ENCODE measurements around the gene SMAD1.

SMAD1 gene

DNA sequence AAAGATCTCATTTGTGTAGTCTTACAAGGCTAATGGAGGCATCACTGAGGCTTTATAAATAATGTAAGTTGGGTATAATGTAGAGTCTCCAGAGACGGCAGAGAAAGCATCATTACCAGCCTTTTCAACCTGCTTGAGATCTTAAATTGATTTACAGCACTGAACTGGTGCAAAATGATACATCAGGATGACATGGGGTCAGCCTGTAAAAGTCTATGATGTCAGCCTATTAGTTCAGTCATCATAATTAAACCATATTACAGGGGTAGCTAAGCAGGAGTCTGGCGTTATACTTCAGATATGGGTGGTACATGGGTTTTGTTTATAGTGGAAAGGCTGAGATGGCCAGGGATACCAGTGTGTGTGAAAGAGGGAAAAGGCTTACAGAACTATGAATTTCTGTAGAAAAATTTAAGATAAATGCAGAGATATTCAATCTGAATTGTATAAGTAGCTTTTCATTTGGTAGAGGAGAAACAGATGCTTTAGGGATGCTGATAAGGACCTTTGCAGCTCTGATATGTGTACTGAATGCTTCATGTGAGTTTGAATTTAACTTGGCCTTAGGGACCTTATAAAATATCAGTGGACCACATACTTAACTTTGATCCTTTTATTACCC lies 2.7 kb downstream of the SMAD1 start:
- no peak overlapping the region for H3K27ac ChIP-seq (ENCODE audit: low read depth, low read length)
- no peak overlapping the region for H3K4ac ChIP-seq (ENCODE audit: low read depth, low read length)
- DNase-seq = no peak
- H3K9ac ChIP-seq (ENCODE audit: low read length) = no peak overlapping the region
- H2BK15ac ChIP-seq (replicated peaks; ENCODE audit: low read depth) = no peak overlapping the region
- no peak overlapping the region for H3K56ac ChIP-seq (ENCODE audit: low read length)
- peaks cover 30% of the 10 kb centered on the region for H3K79me2 ChIP-seq (ENCODE audit: control insufficient read depth, insufficient read depth, low read length)
- no peak overlapping the region for H3K18ac ChIP-seq (ENCODE audit: low read length)
- H3K4me3 ChIP-seq (ENCODE audit: low read length) = no peak overlapping the region
- no peaks in the 10 kb centered on the region for H3K4me1 ChIP-seq (ENCODE audit: control insufficient read depth, low read depth, low read length)
- no peak overlapping the region for H2BK120ac ChIP-seq (ENCODE audit: low read depth, low read length)
- no CpG with 5 or more reads among the region's 2 CpGs for WGBS (ENCODE audit: extremely low coverage, insufficient coverage, low lambda C conversion rate)
- H2AK5ac ChIP-seq (ENCODE audit: low read length) = no peak overlapping the region
- no peak overlapping the region for H4K8ac ChIP-seq (ENCODE audit: low read depth, low read length)
- H3K36me3 ChIP-seq (ENCODE audit: control insufficient read depth, insufficient read depth, low read length) = no peaks in the 10 kb centered on the region
- H3K27me3 ChIP-seq (ENCODE audit: insufficient read depth, low read length, poor library complexity) = no peaks in the 10 kb centered on the region
- H3K79me1 ChIP-seq (ENCODE audit: low read length) = peaks cover 11% of the 10 kb centered on the region
- H3K23ac ChIP-seq (ENCODE audit: low read length) = no peak overlapping the region
- H2BK5ac ChIP-seq (ENCODE audit: low read length) = no peak overlapping the region
- no peak overlapping the region for H4K5ac ChIP-seq (ENCODE audit: low read length)
- H3K4me2 ChIP-seq (ENCODE audit: low read length) = no peak overlapping the region

DNA sequence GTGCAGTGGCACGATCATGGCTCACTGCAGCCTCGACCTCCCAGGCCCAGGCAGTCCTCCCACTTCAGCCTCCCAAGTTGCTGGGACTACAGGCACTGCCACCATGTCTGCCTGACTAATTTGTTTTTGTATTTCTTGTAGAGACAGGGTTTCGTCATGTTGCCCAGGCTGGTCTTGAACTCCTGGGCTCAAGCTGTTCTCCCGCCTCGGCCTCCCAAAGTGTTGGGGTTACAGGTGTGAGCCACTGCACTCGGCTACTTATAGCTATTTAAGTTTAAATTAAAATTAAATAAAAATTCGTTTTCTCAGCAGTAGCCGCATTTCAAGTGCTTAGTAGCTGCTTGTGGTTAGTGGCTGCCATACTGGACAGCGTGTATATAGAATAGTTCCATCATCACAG lies 3.5 kb downstream of the SMAD1 start:
- no peak overlapping the region for H2BK120ac ChIP-seq (ENCODE audit: low read depth, low read length)
- H3K79me1 ChIP-seq (ENCODE audit: low read length) = peaks cover 11% of the 10 kb centered on the region
- whole genome bisulfite sequencing (ENCODE audit: extremely low coverage, insufficient coverage, low lambda C conversion rate) = no CpG with 5 or more reads among the region's 9 CpGs
- H3K27me3 ChIP-seq (ENCODE audit: insufficient read depth, low read length, poor library complexity) = no peaks in the 10 kb centered on the region
- no peak overlapping the region for H3K4me3 ChIP-seq (ENCODE audit: low read length)
- H4K5ac ChIP-seq (ENCODE audit: low read length) = no peak overlapping the region
- H3K27ac ChIP-seq (ENCODE audit: low read depth, low read length) = no peak overlapping the region
- no peak for DNase-seq
- no peak overlapping the region for H3K23ac ChIP-seq (ENCODE audit: low read length)
- H3K4me2 ChIP-seq (ENCODE audit: low read length) = no peak overlapping the region
- H3K36me3 ChIP-seq (ENCODE audit: control insufficient read depth, insufficient read depth, low read length) = no peaks in the 10 kb centered on the region
- H3K9ac ChIP-seq (ENCODE audit: low read length) = no peak overlapping the region
- H3K4me1 ChIP-seq (ENCODE audit: control insufficient read depth, low read depth, low read length) = peaks cover 1% of the 10 kb centered on the region
- H3K79me2 ChIP-seq (ENCODE audit: control insufficient read depth, insufficient read depth, low read length) = peaks cover 32% of the 10 kb centered on the region
- H3K4ac ChIP-seq (ENCODE audit: low read depth, low read length) = no peak overlapping the region
- no peak overlapping the region for H2BK5ac ChIP-seq (ENCODE audit: low read length)
- H3K18ac ChIP-seq (ENCODE audit: low read length) = no peak overlapping the region
- H4K8ac ChIP-seq (ENCODE audit: low read depth, low read length) = no peak overlapping the region
- H3K56ac ChIP-seq (ENCODE audit: low read length) = no peak overlapping the region
- no peak overlapping the region for H2BK15ac ChIP-seq (replicated peaks; ENCODE audit: low read depth)
- no peak overlapping the region for H2AK5ac ChIP-seq (ENCODE audit: low read length)

DNA sequence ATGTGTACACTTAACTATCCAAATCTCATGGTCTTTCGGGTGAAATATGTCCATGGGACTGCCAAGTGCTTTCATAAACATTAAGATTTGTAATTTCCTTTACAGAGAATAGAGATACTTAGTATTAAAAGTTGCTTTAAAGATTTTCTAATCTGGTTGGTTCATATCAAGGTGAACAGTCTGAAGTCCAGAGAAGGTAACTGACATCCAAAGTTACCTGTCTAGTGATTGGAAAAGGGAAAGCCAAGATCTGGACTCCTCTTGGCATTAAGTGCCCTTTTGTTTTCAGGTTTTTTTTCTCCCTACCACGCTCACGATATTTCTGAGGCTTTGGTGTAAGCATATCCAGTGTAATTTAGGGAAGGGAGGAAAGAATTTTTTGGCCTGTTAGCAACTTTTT lies 5.0 kb downstream of the SMAD1 start:
- no CpG with 5 or more reads among the region's 3 CpGs for WGBS (ENCODE audit: extremely low coverage, insufficient coverage, low lambda C conversion rate)
- Histone ChIP-seq H3K18ac (ENCODE audit: low read length) (no peak overlapping the region), H3K4me1 (ENCODE audit: control insufficient read depth, low read depth, low read length) (peaks cover 3% of the 10 kb centered on the region), H3K27me3 (ENCODE audit: insufficient read depth, low read length, poor library complexity) (no peaks in the 10 kb centered on the region), H3K27ac (ENCODE audit: low read depth, low read length) (no peak overlapping the region), H2BK120ac (ENCODE audit: low read depth, low read length) (no peak overlapping the region), H4K5ac (ENCODE audit: low read length) (no peak overlapping the region), H3K56ac (ENCODE audit: low read length) (peak overlapping the region; percentile 18), H3K36me3 (ENCODE audit: control insufficient read depth, insufficient read depth, low read length) (no peaks in the 10 kb centered on the region), H3K9ac (ENCODE audit: low read length) (no peak overlapping the region), H2AK5ac (ENCODE audit: low read length) (no peak overlapping the region), H3K4me2 (ENCODE audit: low read length) (no peak overlapping the region), H3K4me3 (ENCODE audit: low read length) (no peak overlapping the region), H4K8ac (ENCODE audit: low read depth, low read length) (no peak overlapping the region), H2BK5ac (ENCODE audit: low read length) (no peak overlapping the region), H3K79me2 (ENCODE audit: control insufficient read depth, insufficient read depth, low read length) (peaks cover 37% of the 10 kb centered on the region), H3K79me1 (ENCODE audit: low read length) (peaks cover 13% of the 10 kb centered on the region), H3K4ac (ENCODE audit: low read depth, low read length) (no peak overlapping the region), H2BK15ac (replicated peaks; ENCODE audit: low read depth) (no peak overlapping the region), H3K23ac (ENCODE audit: low read length) (no peak overlapping the region)
- no peak for DNase-seq

DNA sequence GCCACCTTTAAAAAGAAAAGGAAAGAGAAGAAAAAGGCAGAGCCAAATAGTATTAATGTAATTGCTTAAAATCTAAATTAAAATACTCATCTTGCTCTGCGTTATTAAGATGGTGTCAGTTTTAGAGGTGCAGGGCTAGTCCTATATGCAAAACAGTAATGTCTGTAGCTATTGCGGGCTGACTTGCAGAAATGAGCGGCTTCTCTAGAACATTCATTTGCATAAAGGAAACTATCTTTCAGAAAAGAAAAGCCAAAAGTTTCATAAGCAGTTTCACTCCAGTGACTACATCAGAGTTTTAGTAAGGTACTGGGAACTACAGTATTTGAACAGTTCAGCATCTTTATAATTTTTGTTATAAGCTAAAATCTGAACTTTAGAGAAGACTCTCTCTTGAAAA lies 6.0 kb downstream of the SMAD1 start:
- H2BK120ac ChIP-seq (ENCODE audit: low read depth, low read length) = no peak overlapping the region
- no peak overlapping the region for H2BK5ac ChIP-seq (ENCODE audit: low read length)
- no peak overlapping the region for H4K5ac ChIP-seq (ENCODE audit: low read length)
- peaks cover 37% of the 10 kb centered on the region for H3K79me2 ChIP-seq (ENCODE audit: control insufficient read depth, insufficient read depth, low read length)
- no peak overlapping the region for H3K4me2 ChIP-seq (ENCODE audit: low read length)
- H3K36me3 ChIP-seq (ENCODE audit: control insufficient read depth, insufficient read depth, low read length) = no peaks in the 10 kb centered on the region
- H3K4me3 ChIP-seq (ENCODE audit: low read length) = no peak overlapping the region
- DNase-seq = no peak
- no peak overlapping the region for H3K4ac ChIP-seq (ENCODE audit: low read depth, low read length)
- H2AK5ac ChIP-seq (ENCODE audit: low read length) = no peak overlapping the region
- no peak overlapping the region for H3K18ac ChIP-seq (ENCODE audit: low read length)
- H3K23ac ChIP-seq (ENCODE audit: low read length) = no peak overlapping the region
- H3K79me1 ChIP-seq (ENCODE audit: low read length) = peaks cover 14% of the 10 kb centered on the region
- H3K27ac ChIP-seq (ENCODE audit: low read depth, low read length) = no peak overlapping the region
- H2BK15ac ChIP-seq (replicated peaks; ENCODE audit: low read depth) = no peak overlapping the region
- H3K27me3 ChIP-seq (ENCODE audit: insufficient read depth, low read length, poor library complexity) = no peaks in the 10 kb centered on the region
- H3K56ac ChIP-seq (ENCODE audit: low read length) = no peak overlapping the region
- WGBS (ENCODE audit: extremely low coverage, insufficient coverage, low lambda C conversion rate) = no CpG with 5 or more reads among the region's 3 CpGs
- no peak overlapping the region for H3K9ac ChIP-seq (ENCODE audit: low read length)
- H3K4me1 ChIP-seq (ENCODE audit: control insufficient read depth, low read depth, low read length) = peaks cover 5% of the 10 kb centered on the region
- H4K8ac ChIP-seq (ENCODE audit: low read depth, low read length) = no peak overlapping the region

DNA sequence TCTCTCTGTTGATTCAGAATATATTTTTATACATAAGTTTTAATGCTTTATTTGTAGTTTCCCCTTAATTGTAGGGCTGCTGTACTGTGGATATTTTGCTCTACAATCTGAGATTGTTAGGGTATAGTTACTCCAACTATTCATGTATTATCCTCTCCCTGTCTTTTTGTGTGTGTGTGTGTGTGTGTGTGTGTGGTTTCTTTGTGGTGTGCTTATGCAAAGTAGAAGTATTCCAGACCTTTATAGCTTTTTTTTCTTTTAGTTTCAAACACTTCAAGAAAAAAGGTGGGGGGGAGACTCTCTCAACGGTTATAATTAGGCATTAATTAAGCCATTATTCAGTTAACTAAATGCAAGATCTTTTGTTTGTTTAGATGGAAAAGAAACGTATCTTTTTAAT lies 6.7 kb downstream of the SMAD1 start:
- no peak overlapping the region for H4K8ac ChIP-seq (ENCODE audit: low read depth, low read length)
- H3K36me3 ChIP-seq (ENCODE audit: control insufficient read depth, insufficient read depth, low read length) = no peaks in the 10 kb centered on the region
- H3K23ac ChIP-seq (ENCODE audit: low read length) = no peak overlapping the region
- no peak overlapping the region for H2AK5ac ChIP-seq (ENCODE audit: low read length)
- DNase-seq = no peak
- no peak overlapping the region for H3K56ac ChIP-seq (ENCODE audit: low read length)
- no peak overlapping the region for H3K9ac ChIP-seq (ENCODE audit: low read length)
- H2BK120ac ChIP-seq (ENCODE audit: low read depth, low read length) = no peak overlapping the region
- H3K4me1 ChIP-seq (ENCODE audit: control insufficient read depth, low read depth, low read length) = peaks cover 10% of the 10 kb centered on the region
- H3K4ac ChIP-seq (ENCODE audit: low read depth, low read length) = no peak overlapping the region
- no peak overlapping the region for H2BK5ac ChIP-seq (ENCODE audit: low read length)
- H3K18ac ChIP-seq (ENCODE audit: low read length) = no peak overlapping the region
- H3K27ac ChIP-seq (ENCODE audit: low read depth, low read length) = no peak overlapping the region
- no peak overlapping the region for H3K4me3 ChIP-seq (ENCODE audit: low read length)
- H3K27me3 ChIP-seq (ENCODE audit: insufficient read depth, low read length, poor library complexity) = no peaks in the 10 kb centered on the region
- H3K79me2 ChIP-seq (ENCODE audit: control insufficient read depth, insufficient read depth, low read length) = peaks cover 37% of the 10 kb centered on the region
- no CpG with 5 or more reads among the region's 2 CpGs for WGBS (ENCODE audit: extremely low coverage, insufficient coverage, low lambda C conversion rate)
- H4K5ac ChIP-seq (ENCODE audit: low read length) = no peak overlapping the region
- H2BK15ac ChIP-seq (replicated peaks; ENCODE audit: low read depth) = no peak overlapping the region
- H3K79me1 ChIP-seq (ENCODE audit: low read length) = peaks cover 14% of the 10 kb centered on the region
- H3K4me2 ChIP-seq (ENCODE audit: low read length) = no peak overlapping the region

DNA sequence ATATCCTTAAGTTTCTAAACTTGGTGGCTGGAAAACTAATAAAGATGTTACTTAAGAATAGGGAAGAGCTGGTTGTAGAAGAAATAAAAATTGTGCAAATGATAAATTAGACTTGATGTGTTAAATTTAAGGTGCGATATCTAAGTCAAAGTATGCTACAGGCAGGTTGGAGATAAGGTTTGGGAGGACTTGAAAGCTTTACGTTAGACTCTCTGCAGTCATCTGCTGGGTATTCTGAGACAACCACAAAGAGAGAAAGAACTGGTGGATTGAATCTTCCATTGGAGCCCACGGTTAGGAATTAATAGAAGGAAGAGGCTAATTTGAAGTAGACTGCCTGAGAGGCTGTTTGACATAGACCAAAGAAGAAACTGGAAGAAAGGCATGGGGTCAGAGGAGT lies 7.9 kb downstream of the SMAD1 start:
- H3K9ac ChIP-seq (ENCODE audit: low read length) = no peak overlapping the region
- no peak for DNase-seq
- WGBS (ENCODE audit: extremely low coverage, insufficient coverage, low lambda C conversion rate) = 100% methylated on average over 1 of the region's 3 CpGs

More for the DNA sequence above, 7.9 kb downstream of the SMAD1 start:
- Histone ChIP-seq H3K79me1 (ENCODE audit: low read length) (peaks cover 14% of the 10 kb centered on the region), H4K8ac (ENCODE audit: low read depth, low read length) (no peak overlapping the region), H2BK15ac (replicated peaks; ENCODE audit: low read depth) (no peak overlapping the region), H2AK5ac (ENCODE audit: low read length) (no peak overlapping the region), H3K27me3 (ENCODE audit: insufficient read depth, low read length, poor library complexity) (no peaks in the 10 kb centered on the region), H2BK5ac (ENCODE audit: low read length) (no peak overlapping the region), H3K4ac (ENCODE audit: low read depth, low read length) (no peak overlapping the region), H3K36me3 (ENCODE audit: control insufficient read depth, insufficient read depth, low read length) (no peaks in the 10 kb centered on the region), H2BK120ac (ENCODE audit: low read depth, low read length) (no peak overlapping the region), H3K56ac (ENCODE audit: low read length) (no peak overlapping the region), H3K23ac (ENCODE audit: low read length) (no peak overlapping the region), H3K27ac (ENCODE audit: low read depth, low read length) (no peak overlapping the region), H3K79me2 (ENCODE audit: control insufficient read depth, insufficient read depth, low read length) (peaks cover 34% of the 10 kb centered on the region), H3K4me1 (ENCODE audit: control insufficient read depth, low read depth, low read length) (peaks cover 10% of the 10 kb centered on the region), H3K18ac (ENCODE audit: low read length) (no peak overlapping the region), H4K5ac (ENCODE audit: low read length) (no peak overlapping the region), H3K4me3 (ENCODE audit: low read length) (no peak overlapping the region), H3K4me2 (ENCODE audit: low read length) (no peak overlapping the region)
